ENCODE results near the gene NSMCE4A. TPM values are rescaled to one million over a fixed set of nuclear protein-coding genes. Genes with fewer than 3 reads are reported as not detected.

NSMCE4A gene
- total and polyA plus RNA-seq, 12 donors: 18.2 to 58.5 (median 25.7) TPM

GRCh38 chr10:121988361-121989324, 13.6 kb upstream of the NSMCE4A start, which contains the start of gene TACC2:
Gene TACC2 (plus strand): TSS chr10:121989163. CDS start chr10:122021982, 32,819 bp downstream.
- peak in 2 of 8 donors; percentile 24 to 76 for ATAC-seq
- Histone ChIP-seq H3K9me3 (peaks cover 0 to 24% (median 8%) of the 10 kb centered on the region in 11 donors), H3K4me3 (no peak within 1 kb of the TSS), H3K36me3 (no peaks in the 10 kb centered on the region), H3K27me3 (no peaks in the 10 kb centered on the region), H3K4me1 (peaks cover 0 to 19% (median 9%) of the 10 kb centered on the region in 9 donors), H3K27ac (peak within 1 kb of the TSS in 8 of 10 donors; percentile 0 to 62 (median 36))
- intact Hi-C loops (cut with DNase I): loop anchor here in 1 of 10 donors (5.0 kb wide), 1 partner anchor 54 kb away; no protein-coding TSS in a partner anchor
- no peak for TF ChIP-seq CTCF (IDR thresholded peaks at IDR 0.05)
- no peak for DNase-seq
- 82 to 87% methylated on average over 15 of the region's 15 CpGs for WGBS, 2 donors

GRCh38 chr10:121984463-121984862, 9.4 kb upstream of the NSMCE4A start:
- Histone ChIP-seq H3K4me1 (peaks cover 0 to under 1% (median 0%) of the 10 kb centered on the region in 9 donors), H3K36me3 (no peaks in the 10 kb centered on the region), H3K4me3 (no peak overlapping the region), H3K9me3 (peaks cover 0 to 26% (median 8%) of the 10 kb centered on the region in 11 donors), H3K27me3 (no peaks in the 10 kb centered on the region), H3K27ac (no peak overlapping the region)
- DNase-seq: no peak
- ATAC-seq: no peak
- no peak for TF ChIP-seq CTCF (IDR thresholded peaks at IDR 0.05)
- intact Hi-C loops (cut with DNase I): no loop called here
- WGBS, 2 donors: 72 to 79% methylated on average over 2 of the region's 2 CpGs

GRCh38 chr10:121983852-121984251, 8.8 kb upstream of the NSMCE4A start:
- ATAC-seq (no peak), DNase-seq (no peak)
- TF ChIP-seq CTCF (IDR thresholded peaks at IDR 0.05): no peak
- Histone ChIP-seq H3K36me3 (no peaks in the 10 kb centered on the region), H3K27me3 (no peaks in the 10 kb centered on the region), H3K27ac (no peak overlapping the region), H3K4me3 (no peak overlapping the region), H3K4me1 (no peaks in the 10 kb centered on the region), H3K9me3 (peaks cover 0 to 21% (median 8%) of the 10 kb centered on the region in 11 donors)
- intact Hi-C loops (cut with DNase I): no loop called here
- 80 to 93% methylated on average over 5 of the region's 5 CpGs for WGBS, 2 donors

GRCh38 chr10:121981346-121981745, 6.3 kb upstream of the NSMCE4A start:
- Histone ChIP-seq H3K9me3 (peaks cover 0 to 21% (median 8%) of the 10 kb centered on the region in 11 donors), H3K4me3 (no peak overlapping the region), H3K27ac (no peak overlapping the region), H3K4me1 (no peaks in the 10 kb centered on the region), H3K27me3 (no peaks in the 10 kb centered on the region), H3K36me3 (no peaks in the 10 kb centered on the region)
- TF ChIP-seq CTCF (IDR thresholded peaks at IDR 0.05): no peak
- WGBS, 2 donors: 78 to 95% methylated on average over 2 of the region's 2 CpGs
- ATAC-seq (no peak), DNase-seq (no peak)
- intact Hi-C loops (cut with DNase I): no loop called here

Data from heart right ventricle (tissue), 16 donors.